HG02763 (cell line): ENCODE results near the gene TEAD2.
"Not testable (repeated sequence)": the region's sequence is repeated elsewhere in the genome, so short reads cannot be mapped to it uniquely, and the experiment has no call there.

Experiments
- ATAC-seq: cut with Tn5 transposase; IDR thresholded peaks from one replicate; pipeline ENCODE4 v1.9.1; 2021; ENCODE audit warnings: mild to moderate bottlenecking, moderate library complexity; ENCODE audit not compliant: unreplicated experiment

TEAD2 gene

DNA sequence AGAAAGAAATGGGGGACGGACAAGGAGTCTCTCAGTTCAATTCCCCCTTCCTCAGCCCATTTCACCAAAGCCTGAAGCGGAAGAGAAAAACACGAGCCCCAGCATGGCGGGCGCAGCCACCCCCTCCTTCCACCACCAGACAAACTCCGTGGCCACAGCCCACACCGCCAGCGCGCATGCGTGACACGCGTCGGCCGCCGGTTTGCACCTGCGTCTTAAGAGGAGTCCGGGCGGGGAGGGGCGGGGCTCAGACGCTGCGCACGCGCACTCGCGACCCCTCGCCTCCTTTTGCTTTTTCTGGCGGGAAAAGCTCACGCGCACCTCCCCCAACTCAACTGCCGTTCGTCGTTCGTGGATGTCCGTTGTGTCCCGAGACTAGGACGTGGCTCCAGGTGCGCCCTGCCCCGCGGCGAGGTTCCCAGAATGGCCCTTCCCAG, 25.7 kb upstream of the TEAD2 start, which contains the start of gene KASH5:
Gene KASH5 (plus strand): TSS at position 314 of the 437 bp plus-strand sequence. CDS start 2,635 bp downstream, outside the sequence.
- ATAC-seq: no peak

DNA sequence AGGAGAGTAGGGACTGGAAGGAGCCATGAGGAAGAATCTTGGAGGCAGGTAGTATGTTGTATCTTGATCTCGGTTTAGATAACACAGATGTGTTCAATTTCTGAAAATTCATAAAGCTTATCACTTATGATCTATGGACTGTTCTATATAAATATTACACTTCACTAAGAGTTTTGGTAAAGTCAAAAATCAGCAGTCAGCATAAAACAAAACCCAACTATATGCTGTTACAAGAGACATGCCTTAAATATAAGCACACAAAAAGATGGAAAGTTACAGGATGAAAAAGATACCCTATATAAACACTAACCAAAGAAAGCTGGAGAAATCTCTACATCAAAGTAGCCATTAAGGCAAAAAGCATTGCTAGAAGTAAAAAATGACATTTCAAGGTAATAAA, 21.4 kb upstream of the TEAD2 start:
- no peak for ATAC-seq

DNA sequence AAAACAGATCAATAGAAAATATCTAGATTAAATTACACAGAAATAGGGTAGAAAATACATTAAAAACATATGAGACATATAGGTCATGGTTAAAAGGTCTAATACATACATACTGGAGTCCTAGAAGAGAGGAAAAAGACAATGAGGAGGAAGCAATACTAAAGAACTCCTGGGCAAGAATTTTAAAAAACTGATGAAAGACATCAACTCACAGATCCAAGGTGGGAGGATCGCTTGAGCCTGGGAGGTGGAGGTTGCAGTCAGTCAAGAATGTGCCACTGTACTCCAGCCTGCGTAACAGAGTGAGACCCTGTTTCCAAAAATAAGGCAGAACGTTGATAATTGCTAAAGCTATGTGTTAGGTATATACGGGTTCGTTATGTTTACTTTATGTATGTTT, 20.4 kb upstream of the TEAD2 start:
- no peak for ATAC-seq

DNA sequence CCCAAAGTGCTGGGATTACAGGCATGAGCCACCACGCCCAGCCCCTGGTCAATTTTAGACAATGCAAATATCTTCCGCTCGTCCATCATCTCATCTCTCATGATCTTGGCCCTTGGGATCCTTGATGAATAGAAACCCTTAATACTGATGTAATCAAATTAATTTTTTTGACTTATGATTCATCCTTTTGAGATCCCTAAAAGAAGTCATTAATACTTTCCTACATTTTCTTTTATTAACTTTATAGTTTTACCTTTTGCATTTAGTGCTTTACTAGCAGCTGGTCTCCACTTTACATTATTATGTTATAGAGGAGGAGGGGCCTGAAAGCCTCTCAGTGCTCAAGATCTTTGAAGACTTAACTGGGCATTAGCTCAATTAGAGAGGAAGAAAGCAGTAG, 18.2 kb upstream of the TEAD2 start:
- no peak for ATAC-seq

DNA sequence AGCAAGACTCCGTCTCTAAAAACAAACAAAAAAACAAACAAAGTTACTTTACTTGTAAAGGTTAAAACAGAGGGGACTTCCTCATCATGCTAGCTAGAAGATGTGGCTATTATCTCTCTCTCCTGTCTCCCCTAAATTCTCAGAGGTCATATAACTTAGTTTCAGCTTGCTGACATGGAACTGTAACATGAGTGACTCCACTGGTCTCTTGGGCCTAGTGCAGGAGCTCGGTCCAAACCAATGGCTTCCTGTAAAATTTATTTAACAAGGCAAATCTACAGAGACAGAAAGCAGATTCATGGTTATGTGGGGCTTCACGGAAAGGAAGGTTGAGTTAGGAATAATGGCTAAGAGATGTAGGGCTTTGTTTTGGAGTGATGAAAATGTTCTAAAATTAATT, 16.3 kb upstream of the TEAD2 start:
- no peak for ATAC-seq

DNA sequence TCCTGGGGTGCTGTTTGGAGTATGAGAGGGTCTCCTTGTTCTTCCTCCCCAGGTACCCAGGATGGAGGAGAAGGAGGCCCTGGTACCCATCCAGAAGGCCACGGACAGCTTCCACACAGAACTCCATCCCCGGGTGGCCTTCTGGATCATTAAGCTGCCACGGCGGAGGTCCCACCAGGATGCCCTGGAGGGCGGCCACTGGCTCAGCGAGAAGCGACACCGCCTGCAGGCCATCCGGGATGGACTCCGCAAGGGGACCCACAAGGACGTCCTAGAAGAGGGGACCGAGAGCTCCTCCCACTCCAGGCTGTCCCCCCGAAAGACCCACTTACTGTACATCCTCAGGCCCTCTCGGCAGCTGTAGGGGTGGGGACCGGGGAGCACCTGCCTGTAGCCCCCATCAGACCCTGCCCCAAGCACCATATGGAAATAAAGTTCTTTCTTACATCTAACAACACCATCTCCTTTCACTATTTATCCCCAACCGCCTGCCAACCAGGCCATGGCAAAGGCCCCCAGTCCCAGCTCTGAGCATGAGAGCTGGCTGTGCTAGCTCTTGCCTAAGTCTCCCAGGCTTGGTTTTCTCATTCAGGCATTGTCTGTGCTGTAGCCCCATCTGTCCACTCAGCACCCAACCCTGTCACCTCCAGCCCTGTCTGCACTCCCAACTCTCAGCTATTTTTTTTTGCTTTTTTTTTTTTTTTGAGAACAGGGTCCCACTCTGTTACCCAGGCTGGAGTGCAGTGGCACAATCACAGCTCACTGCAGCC, 12.6 kb upstream of the TEAD2 start:
- ATAC-seq: no peak

DNA sequence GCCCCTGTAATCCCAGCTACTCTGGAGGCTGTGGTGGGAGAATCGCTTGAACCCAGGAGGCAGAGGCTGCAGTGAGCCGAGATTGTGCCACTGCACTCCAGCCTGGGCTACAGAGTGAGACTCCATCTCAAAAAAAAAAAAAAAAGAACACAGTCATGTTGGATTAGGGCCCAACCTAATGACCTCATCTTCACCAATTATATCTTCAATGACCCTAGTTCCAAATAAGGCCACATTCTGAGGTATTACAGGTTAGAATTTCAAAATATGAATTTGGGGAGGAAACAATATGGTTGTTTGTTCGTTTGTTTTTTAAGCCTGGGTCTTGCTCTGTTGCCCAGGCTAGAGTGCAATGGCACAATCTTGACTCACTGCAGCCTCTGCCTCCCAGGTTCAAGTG, 11.0 kb upstream of the TEAD2 start:
- ATAC-seq: not testable (repeated sequence)

DNA sequence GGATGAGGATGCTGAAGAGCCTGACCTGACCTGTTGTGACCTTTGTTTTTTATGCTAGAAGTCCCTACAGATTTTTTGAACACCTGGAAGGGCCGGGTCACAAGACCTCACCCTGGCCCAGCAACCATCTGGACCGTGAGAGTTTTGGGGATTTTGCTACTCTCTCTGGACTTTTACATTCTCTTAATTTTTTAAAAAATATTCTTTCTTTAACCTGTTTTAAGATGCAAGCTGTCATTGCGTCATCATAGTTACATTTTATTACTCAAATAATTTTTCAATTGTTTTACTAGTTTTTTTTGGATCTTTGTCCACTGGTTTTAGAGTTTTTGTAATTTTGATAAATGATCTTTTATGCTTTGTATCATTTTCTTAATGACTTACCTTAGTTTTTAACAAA, 9.0 kb upstream of the TEAD2 start:
- ATAC-seq: no peak

DNA sequence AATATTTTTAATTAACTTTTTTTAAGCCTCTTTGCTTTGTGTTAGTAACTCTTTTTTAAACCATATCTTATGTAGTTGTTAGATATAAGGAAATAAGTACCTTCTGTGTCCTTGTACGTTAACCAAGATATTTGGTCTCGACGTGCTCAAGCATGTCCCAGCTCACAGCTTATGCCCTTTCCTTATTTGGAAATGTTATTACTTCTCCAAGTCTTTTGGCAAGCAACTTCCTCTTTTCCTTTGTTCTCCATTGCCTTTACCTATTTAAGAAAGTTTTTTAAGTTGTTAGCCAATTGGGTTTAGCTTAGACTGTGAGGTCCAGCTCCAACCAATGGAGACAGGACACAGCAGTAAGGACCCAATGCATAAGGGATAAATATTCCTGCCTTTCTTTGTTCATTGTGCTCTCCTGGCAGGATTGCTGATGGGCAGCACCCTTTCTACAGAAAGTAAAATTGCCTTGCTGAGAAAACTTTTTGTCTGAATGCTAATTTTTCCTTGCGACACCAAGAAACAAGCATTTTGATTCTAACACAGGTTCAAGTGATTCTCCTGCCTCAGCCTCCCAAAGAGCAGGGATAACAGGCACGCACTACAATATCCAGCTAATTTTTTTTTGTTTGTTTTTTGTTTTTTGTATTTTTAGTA, 6.6 kb upstream of the TEAD2 start:
- no peak for ATAC-seq

DNA sequence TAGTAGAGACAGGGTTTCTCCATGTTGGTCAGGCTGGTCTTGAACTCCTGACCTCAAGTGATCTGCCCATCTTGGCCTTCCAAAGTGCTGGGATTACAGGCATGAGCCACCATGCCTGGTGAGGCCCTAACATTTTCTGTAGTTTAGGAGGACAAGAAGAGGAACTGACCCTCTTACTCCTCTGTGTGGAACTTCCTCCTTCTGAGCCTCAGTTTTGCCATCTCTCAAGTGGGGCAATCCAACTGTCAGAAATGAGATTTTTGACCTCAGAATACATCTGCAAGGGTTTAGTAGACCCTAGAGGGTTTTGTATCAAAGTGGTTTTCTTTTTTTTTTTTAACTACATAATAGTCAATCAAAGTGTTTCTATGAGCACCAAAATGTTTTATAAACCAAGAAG, 3.9 kb upstream of the TEAD2 start:
- no peak for ATAC-seq

DNA sequence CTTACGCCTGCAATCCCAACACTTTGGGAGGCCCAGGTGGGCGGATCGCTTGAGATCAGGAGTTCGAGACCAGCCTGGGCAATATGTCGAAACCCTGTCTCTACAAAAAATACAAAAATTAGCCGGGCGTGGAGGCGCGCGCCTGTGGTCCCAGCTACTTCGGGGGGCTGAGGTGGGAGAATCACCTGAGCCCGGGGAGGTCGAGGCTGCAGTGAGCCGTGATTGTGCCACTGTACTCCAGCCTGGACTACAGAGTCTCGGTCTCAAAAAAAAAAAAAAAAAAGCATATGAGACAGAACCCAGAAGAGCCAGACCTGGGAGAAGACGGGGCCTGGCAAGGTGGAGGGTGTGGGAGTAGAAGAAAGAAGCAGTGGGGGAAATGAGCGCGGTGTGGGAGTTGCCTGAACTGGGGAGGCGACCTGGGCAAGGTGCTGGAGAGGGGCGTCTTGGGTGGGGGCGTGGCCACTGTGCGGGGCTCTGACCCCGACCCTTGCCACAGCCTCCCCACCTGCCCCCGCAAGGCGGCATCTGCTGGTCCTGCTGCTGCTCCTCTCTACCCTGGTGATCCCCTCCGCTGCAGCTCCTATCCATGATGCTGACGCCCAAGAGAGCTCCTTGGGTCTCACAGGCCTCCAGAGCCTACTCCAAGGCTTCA, 2.0 kb upstream of the TEAD2 start:
- ATAC-seq: no peak

DNA sequence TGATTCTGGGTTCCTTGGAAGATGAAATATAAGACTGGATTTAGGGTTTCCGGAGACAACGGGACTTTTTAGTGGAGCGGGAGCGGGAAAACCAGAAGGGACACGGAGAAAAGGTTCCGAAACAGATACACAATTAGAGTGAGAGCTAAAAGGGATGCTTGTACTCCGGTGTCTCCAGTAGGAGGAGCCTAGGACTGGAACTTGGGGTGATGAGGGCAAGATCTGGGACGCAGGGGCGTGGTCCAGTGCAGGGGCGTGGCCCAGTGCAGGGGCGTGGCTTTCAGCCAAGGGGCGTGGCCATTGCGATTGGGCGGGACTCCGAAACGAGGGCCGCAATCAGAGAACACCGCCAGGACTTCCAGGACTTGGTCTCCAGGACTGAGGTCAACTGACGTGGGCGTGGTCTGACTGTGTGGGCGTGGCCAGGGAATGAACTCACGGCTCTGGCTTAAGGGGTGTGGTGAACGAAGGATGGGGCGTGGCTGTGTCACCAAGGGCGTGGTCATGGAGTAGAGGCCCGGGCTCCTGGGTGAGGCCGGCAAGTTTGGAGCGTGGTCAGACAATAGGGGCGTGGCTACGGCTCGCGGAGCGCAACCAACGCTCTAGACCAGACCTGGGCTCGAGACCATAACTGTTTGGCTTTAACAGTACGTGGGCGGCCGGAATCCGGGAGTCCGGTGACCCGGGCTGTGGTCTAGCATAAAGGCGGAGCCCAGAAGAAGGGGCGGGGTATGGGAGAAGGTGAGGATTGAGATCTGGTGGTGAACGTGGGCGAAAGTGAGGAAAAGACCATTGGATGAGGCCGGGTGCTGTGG, 1.3 kb upstream of the TEAD2 start, which contains the start of gene DKKL1:
Gene DKKL1 (plus strand): TSS at position 610 of the 815 bp plus-strand sequence. CDS start 122 bp downstream, at position 732.
- no peak for ATAC-seq

DNA sequence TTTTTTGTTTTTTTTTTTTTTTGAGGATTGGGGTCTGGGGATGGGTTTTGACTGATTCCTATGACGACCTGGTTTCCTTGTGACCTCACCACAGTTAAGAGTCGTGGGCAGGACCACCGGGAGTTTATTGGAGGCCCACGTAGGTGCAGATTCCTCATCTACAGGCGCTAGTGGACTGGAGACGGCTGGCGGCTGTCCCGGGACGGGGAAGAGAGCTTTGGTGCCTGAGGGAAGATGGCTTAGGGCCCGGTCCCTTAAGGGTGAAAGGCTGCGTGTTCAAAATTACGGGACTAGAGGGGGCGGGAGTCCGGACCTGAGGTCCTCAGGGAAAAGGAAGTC, 682 bp upstream of the TEAD2 start:
- no peak for ATAC-seq

DNA sequence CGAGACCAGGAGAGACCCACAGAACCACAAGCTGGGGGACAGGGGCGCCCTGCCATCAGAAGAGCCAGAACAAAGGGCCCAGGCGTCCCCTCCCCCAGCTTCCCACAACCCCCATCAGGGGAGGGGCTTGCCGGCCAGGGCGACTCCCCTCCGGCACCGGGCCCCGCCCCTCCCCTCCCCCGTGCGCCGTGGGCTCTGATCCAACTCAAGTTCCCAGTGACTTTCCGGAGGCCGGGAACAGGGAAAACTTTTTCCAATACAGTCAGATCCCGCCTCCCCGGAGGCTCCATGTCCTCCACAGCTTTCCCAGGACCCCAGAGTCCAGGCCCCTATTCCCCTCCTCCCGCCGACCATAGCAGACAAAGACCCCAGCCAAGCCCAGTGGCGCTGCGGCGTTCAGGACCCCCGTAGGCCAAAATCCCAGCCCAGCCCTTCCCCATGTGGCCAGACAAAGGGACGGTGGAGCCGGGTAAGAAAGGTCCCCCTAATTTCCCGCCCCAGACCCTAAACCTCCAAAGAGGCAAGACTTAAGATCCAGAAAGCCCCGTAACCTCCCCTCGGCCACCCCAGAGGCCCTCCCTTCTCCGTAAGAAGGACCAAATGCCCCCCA, 673 bp downstream of the TEAD2 start:
- ATAC-seq: no peak

DNA sequence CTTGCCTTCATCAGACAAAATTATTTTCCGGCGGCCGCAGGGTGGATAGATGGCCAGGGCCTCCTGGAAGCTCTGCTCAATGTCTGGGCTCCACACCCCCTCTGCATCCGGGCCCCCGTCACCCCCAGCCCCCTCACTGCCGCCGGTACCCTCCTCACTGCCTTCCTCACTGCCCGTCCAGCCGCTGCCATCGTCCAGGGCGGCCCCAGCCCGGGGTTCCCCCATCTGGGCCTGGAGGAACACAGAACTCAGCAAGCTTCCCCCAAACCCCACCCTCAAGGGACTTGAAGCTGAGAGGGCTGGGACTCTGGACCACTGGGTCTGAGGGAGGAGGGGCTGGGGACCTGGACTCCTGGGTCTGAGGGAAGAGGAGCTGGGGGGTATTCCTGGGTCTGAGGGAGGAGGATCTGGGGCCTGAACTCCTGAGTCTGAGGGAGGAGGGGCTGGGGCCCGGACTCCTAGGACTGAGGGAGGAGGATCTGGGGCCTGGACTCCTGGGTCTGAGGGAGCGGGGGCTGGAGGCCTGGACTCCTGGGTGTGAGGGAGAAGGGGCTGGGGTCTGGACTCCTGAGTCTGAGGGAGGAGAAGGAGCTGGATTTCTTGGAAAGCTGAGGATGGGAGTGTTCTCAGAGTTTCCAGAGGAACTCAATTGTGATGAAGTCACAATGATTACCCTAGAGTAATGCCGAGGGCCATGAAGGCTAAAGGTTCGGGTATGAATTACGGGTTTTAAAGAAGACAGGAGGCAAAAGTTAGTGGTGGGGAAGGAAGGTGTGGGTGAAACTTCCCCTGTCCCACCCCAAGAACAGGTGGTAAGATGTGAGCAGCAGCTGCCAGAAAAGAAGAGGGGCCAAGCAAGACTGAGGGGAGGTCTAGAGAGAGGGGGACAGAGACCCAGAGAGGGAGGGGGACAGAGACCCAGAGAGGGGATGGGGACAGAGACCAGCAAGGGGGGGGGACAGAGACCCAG, 2.1 kb downstream of the TEAD2 start:
- ATAC-seq: no peak

DNA sequence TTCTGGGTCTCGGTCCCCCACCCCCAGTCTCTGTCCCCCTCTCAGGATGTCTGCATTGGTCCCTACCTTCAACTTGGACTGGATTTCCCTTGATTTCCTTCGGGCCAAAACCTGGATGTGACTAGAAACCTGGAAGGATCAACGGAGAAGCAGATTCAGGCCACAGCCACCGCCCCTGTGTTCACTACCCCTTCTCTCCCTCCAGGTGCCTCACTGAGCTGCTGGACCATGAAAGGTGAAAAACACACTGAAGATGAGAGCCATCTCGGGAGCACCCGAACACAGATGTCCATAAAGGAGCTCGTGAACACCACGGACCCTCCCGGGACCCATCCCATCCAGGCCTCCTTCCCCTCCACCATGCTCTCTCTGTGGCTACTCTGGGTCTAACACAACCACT, 5.0 kb downstream of the TEAD2 start:
- no peak for ATAC-seq

DNA sequence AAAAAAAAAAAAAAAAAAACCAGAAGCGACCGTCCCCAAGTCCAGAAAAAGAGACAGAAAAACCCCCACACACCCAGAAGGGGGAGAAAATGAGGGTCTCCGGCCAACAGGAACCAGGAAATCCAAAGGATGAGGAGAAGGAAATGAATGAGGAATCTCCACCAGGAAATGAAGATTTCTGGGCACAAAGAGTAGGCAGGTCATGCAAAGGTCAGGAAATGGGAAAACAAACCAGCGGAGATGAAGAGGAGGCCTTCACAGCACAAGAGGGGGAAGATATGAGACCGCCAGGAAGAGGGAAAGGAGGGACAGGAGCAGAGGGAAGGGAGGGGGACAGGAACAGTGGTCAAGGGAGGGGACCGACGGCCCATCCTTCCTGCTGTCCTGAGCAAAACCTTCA, 5.8 kb downstream of the TEAD2 start:
- no peak for ATAC-seq

DNA sequence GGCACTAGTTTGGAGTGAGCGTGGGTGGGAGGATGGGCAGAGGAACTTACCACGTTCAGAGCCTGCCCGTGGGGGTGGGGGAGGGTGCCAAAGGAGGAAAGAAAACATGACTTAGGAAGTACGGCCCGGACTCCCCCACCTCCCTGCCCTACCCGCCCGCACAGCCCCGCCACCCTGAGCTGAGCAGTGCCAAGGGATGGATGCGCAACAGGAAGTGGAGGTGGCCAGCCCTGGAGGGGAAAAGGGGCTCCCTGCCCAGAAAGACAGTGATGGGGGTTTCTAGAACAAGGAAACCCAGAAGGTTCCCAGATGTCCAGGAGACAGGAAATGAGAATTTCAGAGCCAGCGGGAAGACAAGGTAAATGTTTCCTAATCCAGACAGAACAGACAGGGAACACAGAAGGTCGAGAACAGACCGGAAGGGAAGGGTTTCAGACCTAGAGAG, 6.3 kb downstream of the TEAD2 start:
- no peak for ATAC-seq

DNA sequence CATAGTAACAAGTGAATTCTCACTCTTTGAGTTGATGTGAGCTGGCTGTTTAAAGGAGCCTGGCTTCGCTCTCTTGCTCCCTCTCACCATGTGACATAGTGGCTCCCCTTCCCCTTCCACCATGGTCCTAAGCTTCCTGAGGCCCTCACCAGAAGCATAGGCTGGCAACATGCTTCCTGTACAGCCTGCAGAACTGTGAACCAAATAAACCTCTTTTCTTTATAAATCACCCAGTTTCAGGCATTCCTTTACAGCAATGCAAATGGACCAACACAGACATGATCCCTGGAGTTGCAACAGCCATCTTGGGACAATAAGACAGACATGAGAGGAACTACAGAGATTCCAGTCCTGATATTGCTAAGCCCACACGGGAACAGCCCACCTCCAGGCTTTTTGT, 12.6 kb downstream of the TEAD2 start:
- no peak for ATAC-seq
